IPS-18c (cell line): ENCODE results near the gene UBXN1.
"Not testable (repeated sequence)": the region's sequence is repeated elsewhere in the genome, so short reads cannot be mapped to it uniquely, and the experiment has no call there.

Experiments
- H3K4me3 ChIP-seq: 2 replicates; pipeline ENCODE4 v1.7.0; 2013; ENCODE audit warnings: low read depth, mild to moderate bottlenecking, low read length, moderate library complexity; ENCODE audit not compliant: insufficient read depth
- H3K9me3 ChIP-seq: one replicate; pipeline ENCODE4 v1.6.1; 2013; ENCODE audit warnings: mild to moderate bottlenecking, low read length, moderate library complexity; ENCODE audit not compliant: control insufficient read depth, insufficient read depth

The UBXN1 gene

GRCh38 chr11:62664405-62665074 lies 14.3 kb downstream of the UBXN1 start:
- H3K4me3 ChIP-seq = peak overlapping the region; percentile 100
- H3K9me3 ChIP-seq = no peaks in the 10 kb centered on the region

GRCh38 chr11:62656796-62657429 lies 22.0 kb downstream of the UBXN1 start:
- H3K4me3 ChIP-seq = no peak overlapping the region
- H3K9me3 ChIP-seq = no peaks in the 10 kb centered on the region

DNA sequence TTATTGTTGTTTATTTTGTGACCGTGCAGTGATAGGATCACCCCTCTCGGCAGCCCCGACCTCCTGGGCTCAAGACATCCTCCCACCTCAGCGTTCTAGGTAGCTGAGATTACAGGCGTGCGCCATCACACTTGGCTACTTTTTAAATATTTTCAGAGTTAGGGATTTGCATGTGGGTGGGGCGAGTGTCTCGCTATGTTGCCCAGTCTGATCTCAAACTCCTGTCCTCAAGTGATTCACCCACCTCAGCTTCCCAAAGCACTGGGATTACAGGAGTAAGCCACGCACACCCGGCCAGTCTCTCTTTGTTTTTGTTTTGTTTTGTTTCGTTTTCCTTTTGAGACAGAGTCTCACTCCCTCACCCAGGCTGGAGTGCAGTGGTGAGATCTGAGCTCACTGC lies 24.6 kb downstream of the UBXN1 start:
- no peak overlapping the region for H3K4me3 ChIP-seq
- no peaks in the 10 kb centered on the region for H3K9me3 ChIP-seq

DNA sequence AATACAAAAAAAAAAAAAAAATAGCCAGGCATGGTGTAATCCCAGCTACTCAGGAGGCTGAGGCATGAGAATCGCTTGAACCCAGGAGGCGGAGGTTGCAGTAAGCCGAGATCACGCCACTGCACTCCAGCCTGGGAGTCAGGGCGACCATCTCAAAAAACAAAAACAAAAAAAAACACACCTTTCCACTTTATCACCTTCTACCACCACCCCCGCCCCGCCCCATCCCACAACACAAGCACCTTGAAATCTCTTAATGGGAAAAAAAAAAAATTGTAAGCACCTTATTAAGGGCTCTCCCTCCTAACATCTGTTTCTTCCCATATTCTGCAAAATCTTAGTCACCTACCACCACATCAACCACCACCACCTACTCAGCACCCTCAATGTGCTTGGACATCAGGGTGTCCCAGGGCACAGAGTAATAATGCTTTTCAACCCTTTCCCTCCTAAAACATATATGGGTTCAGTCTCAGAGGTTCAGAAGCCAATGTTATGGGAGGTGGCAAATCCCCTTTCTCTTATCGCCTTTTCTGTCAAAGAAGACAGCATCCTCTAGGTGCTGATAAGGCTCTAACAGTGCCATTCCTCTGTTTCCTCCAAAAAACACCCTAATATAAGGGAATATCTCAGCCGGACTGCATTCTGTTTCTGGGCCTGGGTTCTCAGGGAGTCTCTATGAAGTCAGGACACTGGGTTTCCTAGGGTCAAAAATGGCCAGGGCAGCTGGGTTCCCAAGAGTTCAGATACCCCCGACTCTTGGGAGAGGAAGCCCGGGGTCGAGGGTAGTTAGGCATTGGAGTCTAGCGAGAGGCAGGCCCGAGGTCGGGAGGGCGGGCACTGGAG lies 26.5 kb downstream of the UBXN1 start:
- Histone ChIP-seq H3K4me3 (peak overlapping the region; percentile 96), H3K9me3 (no peaks in the 10 kb centered on the region)

GRCh38 chr11:62650283-62650682 lies 28.6 kb downstream of the UBXN1 start:
- H3K9me3 ChIP-seq, H3K4me3 ChIP-seq: not testable (repeated sequence)

GRCh38 chr11:62649486-62649885 lies 29.4 kb downstream of the UBXN1 start:
- Histone ChIP-seq H3K4me3 (no peak overlapping the region), H3K9me3 (no peaks in the 10 kb centered on the region)

- H3K4me3 ChIP-seq = no peak overlapping the region
Observed at GRCh38 chr11:62648967-62649364, 29.9 kb downstream of the UBXN1 start.

GRCh38 chr11:62648185-62648966 lies 30.5 kb downstream of the UBXN1 start:
- no peak overlapping the region for H3K4me3 ChIP-seq
- H3K9me3 ChIP-seq = no peaks in the 10 kb centered on the region

More at GRCh38 chr11:62648967-62649364, 29.9 kb downstream of the UBXN1 start:
- H3K9me3 ChIP-seq = no peaks in the 10 kb centered on the region

DNA sequence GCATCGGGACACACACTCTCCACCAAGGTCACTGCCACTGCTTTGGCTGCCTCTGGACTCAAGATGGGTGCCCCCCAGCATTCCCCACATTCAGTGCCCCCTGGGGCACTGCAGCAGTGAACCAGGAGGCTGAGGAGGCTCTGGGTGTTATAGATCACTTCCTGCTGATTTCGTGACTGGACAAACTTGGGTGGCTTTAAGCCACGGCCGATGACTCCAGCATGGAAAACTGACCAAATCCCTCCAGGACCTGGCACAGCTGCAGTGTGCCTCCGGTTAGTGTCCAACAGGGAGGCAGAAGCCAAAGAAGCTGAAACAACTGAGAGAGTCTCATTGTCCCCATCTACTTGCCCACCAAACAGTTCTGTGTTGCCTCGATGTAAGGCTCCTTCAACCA lies 31.3 kb downstream of the UBXN1 start:
- H3K4me3 ChIP-seq = no peak overlapping the region
- no peaks in the 10 kb centered on the region for H3K9me3 ChIP-seq

DNA sequence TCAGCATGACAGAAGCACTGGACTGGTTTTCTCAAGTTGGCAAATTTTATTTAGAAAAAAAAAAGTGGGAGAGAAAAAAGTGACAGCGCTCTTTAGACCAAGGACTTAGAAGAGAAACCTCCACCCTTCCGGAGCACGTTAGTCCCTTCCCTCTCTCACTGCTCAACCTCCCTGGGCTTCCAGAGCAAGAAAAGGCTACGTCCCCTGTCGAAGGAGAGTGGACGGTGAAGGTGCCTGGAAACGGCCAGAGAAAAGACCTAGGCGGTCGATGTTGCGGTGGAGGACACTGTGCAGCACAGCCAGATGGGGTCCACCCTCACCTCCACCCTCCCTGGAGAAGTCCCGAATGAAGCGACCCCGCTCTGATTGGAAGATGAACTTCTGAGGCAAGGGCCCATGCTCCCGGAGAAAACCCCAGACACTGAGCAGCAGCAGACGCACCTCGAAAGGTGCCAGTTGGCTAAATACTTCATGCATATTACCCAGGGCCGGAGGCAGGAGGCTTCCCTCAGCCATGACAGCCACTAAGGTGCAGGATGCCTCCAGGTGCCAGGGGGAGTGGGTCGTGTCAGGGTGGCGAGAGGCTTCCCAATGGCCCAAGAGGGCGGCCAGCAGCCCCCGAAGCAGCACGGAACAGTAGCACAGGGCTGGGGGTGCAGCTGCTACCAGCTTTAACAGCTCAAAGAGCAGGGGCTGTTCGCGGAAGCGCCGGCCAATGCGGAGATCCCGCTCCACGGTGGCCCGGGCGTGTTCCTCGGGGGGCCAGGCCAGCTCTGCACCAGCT lies 31.9 kb downstream of the UBXN1 start:
- no peaks in the 10 kb centered on the region for H3K9me3 ChIP-seq
- H3K4me3 ChIP-seq = no peak overlapping the region

- peak within 1 kb of the TSS; percentile 93 for H3K4me3 ChIP-seq
- H3K9me3 ChIP-seq = no peaks in the 10 kb centered on the region
Observed at GRCh38 chr11:62645946-62646824, 32.7 kb downstream of the UBXN1 start, which contains the start of gene GANAB. GANAB (minus strand) TSS chr11:62646613; CDS start chr11:62646599, 14 bp downstream.

DNA sequence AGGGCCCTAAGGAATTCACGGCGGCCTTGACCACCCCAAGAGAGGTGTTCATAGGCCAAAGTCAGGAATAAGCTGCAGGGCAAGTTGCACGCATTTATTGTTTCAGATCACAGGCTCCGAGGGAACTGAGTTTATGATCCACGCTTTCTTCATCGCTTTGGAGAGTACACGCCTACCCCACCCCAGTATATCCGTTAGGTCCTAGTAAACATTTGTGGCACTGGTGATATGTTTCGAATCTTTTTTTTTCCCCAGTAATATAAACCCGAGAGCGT lies 33.3 kb downstream of the UBXN1 start:
- H3K4me3 ChIP-seq = peak overlapping the region; percentile 93
- H3K9me3 ChIP-seq = no peaks in the 10 kb centered on the region

DNA sequence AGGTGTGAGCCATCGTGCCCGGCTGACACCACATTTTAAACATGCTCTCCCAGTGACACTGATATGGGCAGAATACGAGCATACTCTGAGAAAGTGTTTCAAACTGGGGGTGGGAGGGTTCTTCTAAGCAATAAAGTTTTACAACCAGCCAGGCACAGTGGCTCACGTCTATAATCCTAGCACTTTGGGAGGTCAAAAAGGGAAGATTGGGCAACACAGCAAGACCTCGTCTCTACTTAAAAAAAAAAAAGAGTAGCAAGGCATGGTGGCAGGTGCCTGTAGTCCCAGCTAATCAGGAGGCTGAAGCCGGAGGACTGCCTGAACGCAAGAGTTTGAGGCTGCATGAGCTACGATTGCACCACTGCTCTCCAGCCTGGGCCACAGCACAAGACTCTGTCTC lies 34.7 kb downstream of the UBXN1 start:
- no peak overlapping the region for H3K4me3 ChIP-seq

DNA sequence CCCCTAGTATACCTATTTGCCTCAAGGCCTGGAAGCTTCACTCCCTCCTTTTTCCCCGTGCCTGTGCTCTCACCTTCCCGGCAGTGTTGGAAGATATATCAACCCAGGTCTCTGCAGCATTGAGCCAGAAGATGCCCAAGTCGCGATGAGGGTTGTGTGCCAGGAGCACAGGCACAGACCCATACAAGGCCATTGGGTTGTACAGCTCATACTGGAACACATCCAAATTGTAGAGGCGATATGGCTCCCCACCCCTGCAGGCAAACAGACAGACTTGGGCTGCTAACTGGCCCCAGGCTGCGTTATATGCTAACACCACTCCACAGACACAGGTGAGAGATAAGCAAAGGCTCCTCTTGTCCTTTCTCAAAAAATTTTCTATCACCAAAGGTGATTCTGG lies 46.4 kb downstream of the UBXN1 start:
- H3K9me3 ChIP-seq = no peaks in the 10 kb centered on the region
- no peak overlapping the region for H3K4me3 ChIP-seq

More for the DNA sequence above, 34.7 kb downstream of the UBXN1 start:
- H3K9me3 ChIP-seq = no peaks in the 10 kb centered on the region

DNA sequence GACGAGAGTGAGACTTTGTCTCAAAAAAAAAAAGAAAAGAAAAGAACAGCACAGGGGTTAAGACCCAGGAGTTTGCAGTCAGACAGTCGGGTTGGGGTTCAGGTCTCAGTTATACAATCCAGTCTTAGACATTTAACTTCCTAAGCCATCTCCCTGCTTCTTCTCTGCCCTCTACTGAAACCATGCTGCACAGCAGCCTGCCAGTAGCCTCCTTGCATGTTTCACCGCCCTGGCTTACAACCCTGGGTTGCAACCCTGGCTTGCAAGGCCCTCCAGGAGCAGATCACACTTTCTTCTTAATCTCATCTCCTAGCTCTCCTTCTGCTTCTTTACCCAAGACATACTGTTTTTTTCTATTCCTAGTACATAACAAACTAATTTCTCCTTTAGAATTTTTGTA lies 51.2 kb downstream of the UBXN1 start:
- H3K4me3 ChIP-seq = no peak overlapping the region

More for the DNA sequence above, 51.2 kb downstream of the UBXN1 start:
- H3K9me3 ChIP-seq = no peaks in the 10 kb centered on the region
